Activated effector memory CD4-positive, alpha-beta T cell treated with Interleukin-2 at 50 U/mL for 16 hours (primary cell): ENCODE data around the gene SLC1A4.

Experiments
- DNase-seq: peaks from one replicate; pipeline ENCODE4 v3.0.0-alpha.2; 2020

Gene SLC1A4

GRCh38 chr2:65055422-65056214 is 66.4 kb downstream of the SLC1A4 start:
- DNase-seq = no peak

GRCh38 chr2:65056215-65057053 is 67.2 kb downstream of the SLC1A4 start, which contains the start of gene CEP68:
Gene CEP68, plus strand, starts transcription at chr2:65056416. Its CDS starts 13,029 bp downstream, at chr2:65069445.
- peak; percentile 95 for DNase-seq

GRCh38 chr2:65057054-65057375 is 67.8 kb downstream of the SLC1A4 start:
- no peak for DNase-seq

GRCh38 chr2:65057391-65058052 is 68.3 kb downstream of the SLC1A4 start:
- DNase-seq = peak; percentile 39

GRCh38 chr2:65059071-65059470 is 69.9 kb downstream of the SLC1A4 start:
- no peak for DNase-seq

- DNase-seq = no peak
Observed at GRCh38 chr2:65061146-65061909, 72.1 kb downstream of the SLC1A4 start.

GRCh38 chr2:65061910-65062339 is 72.7 kb downstream of the SLC1A4 start:
- DNase-seq = no peak

GRCh38 chr2:65062843-65063825 is 73.9 kb downstream of the SLC1A4 start:
- no peak for DNase-seq

- no peak for DNase-seq
Observed at GRCh38 chr2:65064728-65065552, 75.7 kb downstream of the SLC1A4 start.

GRCh38 chr2:65067806-65068553 is 78.8 kb downstream of the SLC1A4 start:
- DNase-seq = no peak

- DNase-seq = no peak
Observed at GRCh38 chr2:65069439-65069824, 80.2 kb downstream of the SLC1A4 start.

- no peak for DNase-seq
Observed at GRCh38 chr2:65070172-65070830, 81.1 kb downstream of the SLC1A4 start.

GRCh38 chr2:65070856-65071255 is 81.7 kb downstream of the SLC1A4 start:
- DNase-seq = no peak

GRCh38 chr2:65071499-65072180 is 82.4 kb downstream of the SLC1A4 start:
- no peak for DNase-seq

- no peak for DNase-seq
Observed at GRCh38 chr2:65072181-65072970, 83.2 kb downstream of the SLC1A4 start.
